Measurements from ENCODE around the gene TIAL1.
"Not testable (repeated sequence)": the region's sequence is repeated elsewhere in the genome, so short reads cannot be mapped to it uniquely, and the experiment has no call there.

TIAL1 gene

GRCh38 chr10:119602241-119603095, 5.7 kb upstream of the TIAL1 start:
- ATAC-seq (replicated peaks) = peak; percentile 66
- no peaks in the 10 kb centered on the region for H3K36me3 Mint-ChIP-seq (ENCODE audit: insufficient read depth)
- H3K4me3 Mint-ChIP-seq = no peak overlapping the region
- peaks cover 0 to 3% of the 10 kb centered on the region in 2 donors for H3K4me1 Mint-ChIP-seq (ENCODE audit: low read depth in 2 of 2)
- peak in 2 of 3 experiments; percentile 15 to 23 for DNase-seq
- H3K27ac Mint-ChIP-seq = no peak overlapping the region
- H3K27me3 Mint-ChIP-seq = no peaks in the 10 kb centered on the region
- H3K9me3 Mint-ChIP-seq = no peaks in the 10 kb centered on the region

- DNase-seq = no peak
- Mint-ChIP-seq H3K4me1 (ENCODE audit: low read depth in 2 of 2) (peaks cover 23 to 24% of the 10 kb centered on the region in 2 donors), H3K9me3 (no peaks in the 10 kb centered on the region), H3K36me3 (ENCODE audit: insufficient read depth) (peaks cover 32% of the 10 kb centered on the region), H3K4me3 (peak overlapping the region in 1 of 2 donors; percentile 43), H3K27ac (no peak overlapping the region), H3K27me3 (no peaks in the 10 kb centered on the region)
- no peak for ATAC-seq (replicated peaks)
Observed at GRCh38 chr10:119598397-119598796, 1.6 kb upstream of the TIAL1 start.

- H3K27me3 Mint-ChIP-seq = no peaks in the 10 kb centered on the region
- H3K27ac Mint-ChIP-seq = peak overlapping the region; percentile 95
- ATAC-seq (replicated peaks) = no peak
- H3K4me3 Mint-ChIP-seq = peak overlapping the region; percentile 94 to 98
- H3K36me3 Mint-ChIP-seq (ENCODE audit: insufficient read depth) = peaks cover 34% of the 10 kb centered on the region
- H3K9me3 Mint-ChIP-seq = no peaks in the 10 kb centered on the region
- no peak for DNase-seq
- H3K4me1 Mint-ChIP-seq (ENCODE audit: low read depth in 2 of 2) = peaks cover 26 to 32% of the 10 kb centered on the region in 2 donors
Observed at GRCh38 chr10:119597405-119598186, 832 bp upstream of the TIAL1 start.

- H3K27me3 Mint-ChIP-seq = no peaks in the 10 kb centered on the region
- peaks cover 40% of the 10 kb centered on the region for H3K36me3 Mint-ChIP-seq (ENCODE audit: insufficient read depth)
- peak; percentile 31 for ATAC-seq (replicated peaks)
- H3K4me3 Mint-ChIP-seq = peak overlapping the region; percentile 94 to 98
- no peaks in the 10 kb centered on the region for H3K9me3 Mint-ChIP-seq
- H3K27ac Mint-ChIP-seq = peak overlapping the region; percentile 95
- peaks cover 35 to 43% of the 10 kb centered on the region in 2 donors for H3K4me1 Mint-ChIP-seq (ENCODE audit: low read depth in 2 of 2)
- peak; percentile 36 to 37 (median 36) for DNase-seq
Observed at GRCh38 chr10:119595676-119596515, 868 bp downstream of the TIAL1 start.

GRCh38 chr10:119595134-119595675, 1.6 kb downstream of the TIAL1 start:
- Mint-ChIP-seq H3K9me3 (no peaks in the 10 kb centered on the region), H3K27ac (peak overlapping the region; percentile 95), H3K4me1 (ENCODE audit: low read depth in 2 of 2) (peaks cover 35 to 43% of the 10 kb centered on the region in 2 donors), H3K27me3 (no peaks in the 10 kb centered on the region), H3K36me3 (ENCODE audit: insufficient read depth) (peaks cover 44% of the 10 kb centered on the region), H3K4me3 (peak overlapping the region; percentile 94 to 98)
- DNase-seq = no peak
- no peak for ATAC-seq (replicated peaks)

- Mint-ChIP-seq H3K9me3 (no peaks in the 10 kb centered on the region), H3K4me3 (no peak overlapping the region), H3K27ac (no peak overlapping the region), H3K36me3 (ENCODE audit: insufficient read depth) (peaks cover 33% of the 10 kb centered on the region), H3K27me3 (no peaks in the 10 kb centered on the region), H3K4me1 (ENCODE audit: low read depth in 2 of 2) (peaks cover 17 to 30% of the 10 kb centered on the region in 2 donors)
- ATAC-seq (replicated peaks) (no peak), DNase-seq (no peak)
Observed at GRCh38 chr10:119588071-119588470, 8.7 kb downstream of the TIAL1 start.

- DNase-seq (no peak), ATAC-seq (replicated peaks) (no peak)
- peaks cover 12 to 27% of the 10 kb centered on the region in 2 donors for H3K4me1 Mint-ChIP-seq (ENCODE audit: low read depth in 2 of 2)
- H3K27ac Mint-ChIP-seq = no peak overlapping the region
- H3K4me3 Mint-ChIP-seq = no peak overlapping the region
- no peaks in the 10 kb centered on the region for H3K27me3 Mint-ChIP-seq
- no peaks in the 10 kb centered on the region for H3K9me3 Mint-ChIP-seq
- peaks cover 91% of the 10 kb centered on the region for H3K36me3 Mint-ChIP-seq (ENCODE audit: insufficient read depth)
Observed at GRCh38 chr10:119578355-119578754, 18.4 kb downstream of the TIAL1 start.

GRCh38 chr10:119575991-119576390, 20.8 kb downstream of the TIAL1 start:
- H3K27ac Mint-ChIP-seq = peak overlapping the region; percentile 53 to 75
- H3K27me3 Mint-ChIP-seq = no peaks in the 10 kb centered on the region
- H3K36me3 Mint-ChIP-seq (ENCODE audit: insufficient read depth) = peaks cover 89% of the 10 kb centered on the region
- ATAC-seq (replicated peaks) (peak; percentile 83), DNase-seq (no peak)
- peak overlapping the region; percentile 35 to 52 for H3K4me3 Mint-ChIP-seq
- H3K9me3 Mint-ChIP-seq = no peaks in the 10 kb centered on the region
- H3K4me1 Mint-ChIP-seq (ENCODE audit: low read depth in 2 of 2) = peaks cover 12 to 15% of the 10 kb centered on the region in 2 donors

GRCh38 chr10:119575506-119575905, 21.3 kb downstream of the TIAL1 start:
- peak; percentile 85 for ATAC-seq (replicated peaks)
- DNase-seq = peak; percentile 2 to 36 (median 8)
- H3K27me3 Mint-ChIP-seq = no peaks in the 10 kb centered on the region

GRCh38 chr10:119567978-119568377, 28.8 kb downstream of the TIAL1 start:
- ATAC-seq (replicated peaks) (no peak), DNase-seq (no peak)
- Mint-ChIP-seq H3K9me3 (no peaks in the 10 kb centered on the region), H3K27ac (no peak overlapping the region), H3K4me1 (ENCODE audit: low read depth in 2 of 2) (no peaks in the 10 kb centered on the region), H3K27me3 (no peaks in the 10 kb centered on the region), H3K4me3 (no peak overlapping the region), H3K36me3 (ENCODE audit: insufficient read depth) (peaks cover 15% of the 10 kb centered on the region)

More at GRCh38 chr10:119575506-119575905, 21.3 kb downstream of the TIAL1 start:
- peaks cover 12 to 15% of the 10 kb centered on the region in 2 donors for H3K4me1 Mint-ChIP-seq (ENCODE audit: low read depth in 2 of 2)
- H3K4me3 Mint-ChIP-seq = peak overlapping the region; percentile 35 to 52
- H3K36me3 Mint-ChIP-seq (ENCODE audit: insufficient read depth) = peaks cover 89% of the 10 kb centered on the region
- no peaks in the 10 kb centered on the region for H3K9me3 Mint-ChIP-seq
- H3K27ac Mint-ChIP-seq = peak overlapping the region; percentile 53 to 75

- Mint-ChIP-seq H3K4me1 (ENCODE audit: low read depth in 2 of 2) (no peaks in the 10 kb centered on the region), H3K27me3 (no peaks in the 10 kb centered on the region), H3K4me3 (no peak overlapping the region), H3K27ac (peak overlapping the region in 1 of 2 donors; percentile 62), H3K36me3 (ENCODE audit: insufficient read depth) (no peaks in the 10 kb centered on the region), H3K9me3 (no peaks in the 10 kb centered on the region)
- ATAC-seq (replicated peaks) (no peak), DNase-seq (no peak)
Observed at GRCh38 chr10:119562097-119562496, 34.7 kb downstream of the TIAL1 start.

GRCh38 chr10:119559511-119559910, 37.3 kb downstream of the TIAL1 start:
- H3K36me3 Mint-ChIP-seq (ENCODE audit: insufficient read depth); H3K27me3 Mint-ChIP-seq; H3K27ac Mint-ChIP-seq; ATAC-seq (replicated peaks); DNase-seq; H3K9me3 Mint-ChIP-seq; H3K4me3 Mint-ChIP-seq; H3K4me1 Mint-ChIP-seq (ENCODE audit: low read depth in 2 of 2): not testable (repeated sequence)

GRCh38 chr10:119556081-119556480, 40.7 kb downstream of the TIAL1 start:
- H3K4me3 Mint-ChIP-seq = not testable (repeated sequence)

More at GRCh38 chr10:119556081-119556480, 40.7 kb downstream of the TIAL1 start:
- H3K27ac Mint-ChIP-seq; H3K4me1 Mint-ChIP-seq (ENCODE audit: low read depth in 2 of 2); DNase-seq; ATAC-seq (replicated peaks); H3K9me3 Mint-ChIP-seq; H3K36me3 Mint-ChIP-seq (ENCODE audit: insufficient read depth); H3K27me3 Mint-ChIP-seq: not testable (repeated sequence)
